Measurements from ENCODE around the gene DLGAP1.

The DLGAP1 gene

GRCh38 chr18:3449512-3450011 lies 1005.5 kb downstream of the DLGAP1 start:
- no peak for DNase-seq (ENCODE audit: low read depth)

- DNase-seq (ENCODE audit: low read depth) = peak; percentile 69
Observed at GRCh38 chr18:3448838-3449511, 1006.1 kb downstream of the DLGAP1 start.

GRCh38 chr18:3447895-3448837 lies 1006.9 kb downstream of the DLGAP1 start:
- DNase-seq (ENCODE audit: low read depth) = peak; percentile 75

- DNase-seq (ENCODE audit: low read depth) = no peak
Observed at GRCh38 chr18:3447068-3447894, 1007.8 kb downstream of the DLGAP1 start.
